DOHH2 (cell line): Measurements from ENCODE around the gene DMPK.

ENCODE experiments used
- CTCF ChIP-seq: fragments of 200-600 bp; sonication (generic); IDR thresholded peaks from one replicate; pipeline ENCODE4 v1.5.1; 2014; ENCODE audit warnings: antibody characterized with exemption, mild to moderate bottlenecking, low read depth, low read length; ENCODE audit not compliant: poor library complexity, severe bottlenecking
- EZH2phosphoT487 ChIP-seq: fragments of 200-600 bp; sonication (generic); IDR thresholded peaks from 2 replicates; pipeline ENCODE4 v1.6.1; 2017; ENCODE audit warnings: borderline replicate concordance, mild to moderate bottlenecking, antibody characterized with exemption, low read length, moderate library complexity, mixed read lengths

DNA sequence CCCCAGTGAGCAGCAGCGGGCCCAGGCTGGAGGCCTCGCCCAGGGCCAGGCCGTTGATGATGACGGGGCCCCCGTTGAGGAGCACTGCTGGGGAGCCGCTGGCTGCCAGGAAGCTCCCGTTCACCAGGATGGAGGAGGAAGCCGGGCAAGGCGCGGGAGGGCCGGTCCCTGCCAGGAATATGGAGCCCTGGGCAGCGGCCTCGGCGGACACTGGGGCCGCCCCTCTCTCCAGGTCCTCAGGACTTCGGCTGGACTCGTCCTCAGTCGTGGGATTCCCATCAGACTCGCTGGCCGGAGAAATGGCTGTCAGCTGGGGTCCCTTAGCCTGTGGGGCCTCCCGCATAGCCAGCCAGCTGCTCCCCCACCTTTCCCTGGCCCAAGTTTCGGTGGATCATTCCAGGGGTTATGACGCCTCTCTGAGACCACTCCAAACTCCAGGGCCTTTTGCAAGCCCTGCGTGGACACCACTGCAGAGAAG is 15.4 kb downstream of the DMPK start:
- TF ChIP-seq CTCF, result no peak
- no peak for TF ChIP-seq EZH2phosphoT487
